Fibroblast of lung (primary cell): ENCODE results near the gene GRB10.

Source experiments
- CTCF ChIP-seq, 2 donors: IDR thresholded peaks in 1 of 2; conservative IDR thresholded peaks in 1 of 2; 1 replicate in 1 of 2; 2 replicates in 1 of 2; pipeline ENCODE4 v1.5.1; 2011 to 2012; ENCODE audit warnings: low read length in 2 of 2, control low read depth in 1 of 2, inconsistent platforms in 1 of 2, low read depth in 1 of 2, mild to moderate bottlenecking in 1 of 2
- EZH2 ChIP-seq: IDR thresholded peaks from 2 replicates; pipeline ENCODE4 v1.5.1; 2012; ENCODE audit warnings: low read length, control low read depth, mild to moderate bottlenecking; ENCODE audit errors: missing control alignments

GRCh38 chr7:50734246-50734645 lies 48.5 kb downstream of the GRB10 start:
- TF ChIP-seq CTCF (conservative IDR thresholded peaks at IDR 0.05 in 1 of 2, IDR thresholded peaks at IDR 0.05 in 1 of 2; ENCODE audit: low read depth in 1 of 2, low read length in 2 of 2), result no peak
- no peak for TF ChIP-seq EZH2
